ENCODE results near the gene PRELP.

PRELP gene

DNA sequence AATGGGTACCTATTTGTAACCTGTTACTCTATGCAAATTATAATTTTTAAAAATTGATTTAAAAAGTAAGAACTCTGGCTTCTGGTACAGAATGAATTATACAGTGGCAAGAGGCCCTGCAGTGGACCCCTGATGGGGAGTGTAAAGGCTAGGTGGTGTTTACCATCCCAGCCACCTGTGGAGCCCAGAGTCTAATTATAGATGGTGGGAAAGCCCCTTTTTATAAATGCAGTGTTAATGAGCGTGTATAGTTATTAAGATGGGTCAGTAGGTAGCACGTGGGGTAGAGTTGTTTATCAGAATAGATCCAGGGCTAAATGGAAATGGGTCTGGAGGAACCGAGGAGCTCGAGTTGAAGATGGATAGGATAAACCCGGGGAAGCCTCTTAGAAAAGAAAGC is 13.9 kb upstream of the PRELP start:
- no peak overlapping the region for H3K4me3 ChIP-seq (replicated peaks in 1 of 2; ENCODE audit: low read depth in 2 of 2, low read length in 2 of 2)
- no peak for DNase-seq (ENCODE audit: low read depth in 2 of 2)

DNA sequence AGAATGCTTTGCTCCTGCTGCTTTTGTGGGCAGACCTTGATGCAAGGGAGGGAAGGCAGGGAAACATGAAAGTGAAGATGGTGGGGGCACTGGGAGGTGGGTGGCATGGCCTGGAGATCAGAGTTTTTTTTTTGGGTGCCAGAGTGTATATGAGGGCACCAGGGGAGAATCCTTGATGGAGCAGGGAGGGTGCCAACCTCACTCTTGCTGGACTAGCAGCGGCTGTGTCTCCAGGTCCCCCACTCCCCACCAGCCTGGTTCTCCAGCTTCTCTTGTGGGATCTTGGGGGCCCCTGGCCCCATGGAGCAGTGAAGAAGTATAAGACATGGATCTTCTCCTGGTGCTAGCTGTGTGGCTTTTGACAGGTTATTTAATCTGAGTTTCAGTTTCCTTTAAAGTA is 13.5 kb upstream of the PRELP start:
- TF ChIP-seq, protein P1, sequence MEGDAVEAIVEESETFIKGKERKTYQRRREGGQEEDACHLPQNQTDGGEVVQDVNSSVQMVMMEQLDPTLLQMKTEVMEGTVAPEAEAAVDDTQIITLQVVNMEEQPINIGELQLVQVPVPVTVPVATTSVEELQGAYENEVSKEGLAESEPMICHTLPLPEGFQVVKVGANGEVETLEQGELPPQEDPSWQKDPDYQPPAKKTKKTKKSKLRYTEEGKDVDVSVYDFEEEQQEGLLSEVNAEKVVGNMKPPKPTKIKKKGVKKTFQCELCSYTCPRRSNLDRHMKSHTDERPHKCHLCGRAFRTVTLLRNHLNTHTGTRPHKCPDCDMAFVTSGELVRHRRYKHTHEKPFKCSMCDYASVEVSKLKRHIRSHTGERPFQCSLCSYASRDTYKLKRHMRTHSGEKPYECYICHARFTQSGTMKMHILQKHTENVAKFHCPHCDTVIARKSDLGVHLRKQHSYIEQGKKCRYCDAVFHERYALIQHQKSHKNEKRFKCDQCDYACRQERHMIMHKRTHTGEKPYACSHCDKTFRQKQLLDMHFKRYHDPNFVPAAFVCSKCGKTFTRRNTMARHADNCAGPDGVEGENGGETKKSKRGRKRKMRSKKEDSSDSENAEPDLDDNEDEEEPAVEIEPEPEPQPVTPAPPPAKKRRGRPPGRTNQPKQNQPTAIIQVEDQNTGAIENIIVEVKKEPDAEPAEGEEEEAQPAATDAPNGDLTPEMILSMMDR (IDR thresholded peaks at IDR 0.05; ENCODE audit: low read depth, low read length), result no peak
- H3K4me3 ChIP-seq (replicated peaks in 1 of 2; ENCODE audit: low read depth in 2 of 2, low read length in 2 of 2), result no peak overlapping the region
- DNase-seq (ENCODE audit: low read depth in 2 of 2), result no peak

More for the DNA sequence above, 13.9 kb upstream of the PRELP start:
- TF ChIP-seq, protein P1 (IDR thresholded peaks at IDR 0.05; ENCODE audit: low read depth, low read length), result no peak

DNA sequence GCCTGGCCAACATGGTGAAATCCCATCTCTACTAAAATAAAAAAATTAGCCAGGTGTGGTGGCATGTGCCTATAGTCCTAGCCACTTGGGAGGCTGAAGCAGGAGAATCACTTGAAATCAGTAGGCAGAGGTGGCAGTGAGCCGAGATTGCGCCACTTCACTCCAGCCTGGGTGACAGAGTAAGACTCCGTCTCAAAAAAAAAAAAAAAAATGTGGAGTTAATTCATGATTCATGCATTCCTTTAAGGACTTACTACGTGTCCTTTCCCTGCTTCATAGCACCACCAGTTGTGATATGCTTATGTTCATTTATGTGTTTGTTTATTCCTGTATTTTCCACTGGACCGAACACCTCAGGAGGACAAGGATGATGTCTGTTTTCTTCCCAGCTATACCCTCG is 12.7 kb upstream of the PRELP start:
- no peak overlapping the region for H3K4me3 ChIP-seq (replicated peaks in 1 of 2; ENCODE audit: low read depth in 2 of 2, low read length in 2 of 2)
- peak; percentile 81 to 86 for DNase-seq (ENCODE audit: low read depth in 2 of 2)

DNA sequence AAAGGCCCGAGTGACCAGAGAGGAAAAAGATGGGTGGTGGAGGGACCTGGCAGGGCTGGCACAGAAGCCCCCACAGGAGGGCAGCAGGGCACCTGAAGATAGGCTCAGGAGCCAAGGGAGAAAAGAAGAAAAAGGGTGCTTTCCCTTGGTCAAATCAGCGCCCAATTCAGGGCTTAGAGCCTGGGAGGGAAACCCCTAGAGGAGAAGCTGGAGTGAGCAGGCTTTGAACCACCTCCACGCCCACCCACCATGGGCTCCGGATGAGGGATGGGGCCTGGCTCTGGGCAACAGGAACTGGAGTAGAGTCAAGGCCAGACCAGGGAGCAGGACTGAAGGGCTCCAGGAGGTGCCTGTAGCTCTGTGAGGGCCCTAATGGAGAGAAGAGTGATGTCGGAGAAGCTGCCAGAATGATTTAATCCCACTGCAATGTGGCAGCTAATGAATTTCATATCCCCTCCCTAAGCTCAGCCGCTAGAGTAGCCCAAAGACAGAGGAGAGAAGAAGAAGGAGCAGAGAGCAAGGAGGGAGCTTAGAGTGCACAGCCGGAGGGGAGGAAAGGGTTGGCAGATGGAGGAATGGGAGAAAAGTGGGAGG is 12.0 kb upstream of the PRELP start:
- peak; percentile 32 to 64 for DNase-seq (ENCODE audit: low read depth in 2 of 2)
- no peak overlapping the region for H3K4me3 ChIP-seq (replicated peaks in 1 of 2; ENCODE audit: low read depth in 2 of 2, low read length in 2 of 2)
- TF ChIP-seq, protein P1 (IDR thresholded peaks at IDR 0.05; ENCODE audit: low read depth, low read length), result no peak

More for the DNA sequence above, 12.7 kb upstream of the PRELP start:
- TF ChIP-seq, protein P1 (IDR thresholded peaks at IDR 0.05; ENCODE audit: low read depth, low read length), result no peak

DNA sequence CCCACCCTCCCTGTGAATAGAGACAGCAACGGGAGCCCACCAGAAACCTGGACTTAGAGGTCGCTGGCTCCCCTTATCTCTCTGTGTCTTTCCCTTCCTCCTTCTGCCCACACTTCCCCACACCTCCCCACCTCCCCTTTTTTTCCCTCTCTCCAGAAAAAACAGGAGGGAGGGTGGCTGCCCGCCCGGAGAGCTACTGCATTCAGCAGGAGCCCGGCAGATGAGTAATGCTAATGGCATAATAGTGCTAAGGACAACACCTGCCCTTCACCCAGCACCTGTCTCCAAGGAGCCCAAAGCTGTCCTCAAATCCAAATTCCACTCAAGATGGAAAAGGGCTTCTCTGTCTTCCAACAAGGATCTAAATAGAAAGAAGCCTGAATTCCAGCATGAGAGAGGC is 11.4 kb upstream of the PRELP start:
- H3K4me3 ChIP-seq (replicated peaks in 1 of 2; ENCODE audit: low read depth in 2 of 2, low read length in 2 of 2), result no peak overlapping the region
- TF ChIP-seq, protein P1 (IDR thresholded peaks at IDR 0.05; ENCODE audit: low read depth, low read length), result no peak
- no peak for DNase-seq (ENCODE audit: low read depth in 2 of 2)

DNA sequence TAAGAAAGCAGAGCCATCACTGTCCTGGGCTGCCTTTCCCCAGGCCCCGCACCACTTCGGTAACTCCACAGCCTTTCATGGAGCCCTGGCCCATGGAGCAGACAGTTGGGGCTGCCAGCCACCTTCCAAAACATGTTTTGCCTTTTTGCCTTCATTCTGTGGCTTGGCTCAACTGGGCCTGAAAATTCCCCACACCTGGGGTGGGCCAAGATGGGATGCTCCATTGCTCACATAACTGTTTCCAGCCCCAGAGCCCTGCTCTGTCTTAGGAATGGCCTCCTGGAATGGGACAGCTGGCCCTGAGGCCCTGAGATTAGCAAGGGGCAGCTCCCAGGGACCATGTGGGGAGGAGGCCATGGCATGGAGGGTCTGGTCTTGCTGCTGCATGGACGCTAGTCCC is 10.9 kb upstream of the PRELP start:
- H3K4me3 ChIP-seq (replicated peaks in 1 of 2; ENCODE audit: low read depth in 2 of 2, low read length in 2 of 2), result no peak overlapping the region
- no peak for DNase-seq (ENCODE audit: low read depth in 2 of 2)
- TF ChIP-seq, protein P1 (IDR thresholded peaks at IDR 0.05; ENCODE audit: low read depth, low read length), result no peak

Measured in cardiac fibroblast (primary cell).